Renal cortical epithelial cell (primary cell): ENCODE data around the gene GYG1. TPM values are rescaled to one million over a fixed set of nuclear protein-coding genes. Genes with fewer than 3 reads are reported as not detected.
"Not testable (repeated sequence)": the region's sequence is repeated elsewhere in the genome, so short reads cannot be mapped to it uniquely, and the experiment has no call there.

Source experiments
- DNase-seq: peaks from one replicate; pipeline ENCODE4 v3.0.0-alpha.2; 2011; ENCODE audit warnings: low read depth
- total RNA-seq: library from RNA; depleted of rRNA; stranded (reverse); fragments of >200 nt; gene quantifications from 2 replicates; pipeline ENCODE4 v1.2.3, GENCODE V29; 2014

The GYG1 gene
- total RNA-seq, 1 donor from 2014 or later, result 25.0 TPM

DNA sequence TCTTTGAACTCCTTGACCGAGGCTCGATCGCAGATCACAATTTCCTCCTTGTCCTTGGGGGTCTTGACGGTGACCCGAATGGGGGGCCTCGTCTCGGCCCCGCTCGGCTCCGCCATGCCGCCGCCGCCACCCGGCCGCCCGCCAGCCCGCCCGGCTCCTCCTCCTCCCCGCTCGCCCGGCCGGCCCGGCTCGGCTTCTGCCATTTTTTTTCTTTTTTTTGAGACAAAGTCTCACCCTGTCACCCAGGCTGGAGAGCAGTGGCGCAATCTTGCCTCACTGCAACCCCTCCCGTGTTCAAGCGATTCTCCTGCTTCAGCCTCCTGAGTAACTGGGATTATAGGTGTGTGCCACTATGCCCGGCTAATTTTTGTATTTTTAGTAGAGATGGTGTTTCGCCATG is 3.8 kb upstream of the GYG1 start:
- not testable (repeated sequence) for DNase-seq

DNA sequence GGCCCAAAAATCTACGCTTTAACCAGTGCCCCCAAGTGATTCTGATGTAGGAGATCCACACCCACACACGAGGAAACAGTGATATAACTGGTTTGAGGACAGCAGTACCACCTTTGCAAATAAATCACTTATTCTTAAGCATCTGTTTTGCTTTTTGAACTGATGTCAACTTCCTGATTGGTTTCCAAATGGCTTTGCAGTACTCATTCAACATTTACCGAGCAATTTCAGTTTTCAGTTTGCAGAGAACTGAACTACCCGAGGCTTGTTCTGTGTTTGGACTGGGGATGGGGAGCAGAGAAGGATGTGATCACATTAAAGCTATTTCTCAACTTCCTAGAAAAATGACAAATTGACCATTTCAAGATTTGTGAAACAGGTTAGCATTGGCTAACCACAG is 1.1 kb upstream of the GYG1 start:
- no peak for DNase-seq

DNA sequence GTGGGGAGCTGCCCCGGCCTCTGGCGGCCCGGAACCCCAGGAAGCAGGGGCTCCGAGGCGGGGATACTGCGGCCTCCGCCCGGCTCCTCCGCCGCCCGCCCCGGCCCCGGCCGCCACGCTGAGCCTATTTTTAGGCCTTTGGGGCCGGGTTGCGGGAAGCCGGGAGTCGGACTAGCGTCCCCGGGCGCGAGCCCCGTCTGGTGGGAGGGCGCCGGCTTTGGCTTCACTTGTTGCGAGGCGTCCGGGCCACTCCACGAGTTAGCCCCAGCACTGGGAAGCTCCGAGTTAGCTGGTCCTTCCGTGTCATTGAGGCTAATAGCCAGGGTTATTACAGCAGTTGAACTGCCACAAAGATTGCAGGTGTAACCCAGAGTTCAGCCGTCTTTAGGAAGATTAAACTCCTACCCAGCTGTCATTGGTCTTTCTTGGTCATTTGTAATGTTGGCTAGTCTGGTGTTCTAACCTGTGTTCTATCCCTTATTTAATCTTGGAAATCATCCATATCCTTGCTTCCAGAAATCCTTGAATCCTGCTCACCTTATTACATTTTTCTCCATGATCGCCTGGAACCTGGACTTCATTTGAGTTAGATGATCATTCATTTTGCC is 791 bp downstream of the GYG1 start:
- no peak for DNase-seq

- no peak for DNase-seq
Measured at GRCh38 chr3:148992635-148993255, 1.4 kb downstream of the GYG1 start.

DNA sequence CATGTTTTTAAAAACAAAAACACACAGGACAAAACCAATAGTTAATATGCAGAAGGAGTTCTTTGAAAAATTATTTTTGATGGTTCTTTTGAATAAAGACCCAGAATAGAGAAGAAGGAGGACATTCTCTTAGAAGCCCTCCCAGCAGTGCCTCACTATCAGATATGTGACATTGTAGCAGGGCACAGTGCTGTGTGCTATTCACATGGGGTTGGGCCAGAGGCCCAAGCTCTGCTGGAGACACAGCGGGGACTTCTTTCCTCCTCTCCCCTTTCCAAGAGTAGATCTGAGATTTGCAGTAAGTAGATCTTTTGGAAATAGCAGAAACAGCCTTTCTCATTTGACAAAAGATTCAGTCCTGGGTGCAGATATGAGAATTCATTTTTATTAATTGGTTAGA is 6.3 kb downstream of the GYG1 start:
- DNase-seq, result no peak

DNA sequence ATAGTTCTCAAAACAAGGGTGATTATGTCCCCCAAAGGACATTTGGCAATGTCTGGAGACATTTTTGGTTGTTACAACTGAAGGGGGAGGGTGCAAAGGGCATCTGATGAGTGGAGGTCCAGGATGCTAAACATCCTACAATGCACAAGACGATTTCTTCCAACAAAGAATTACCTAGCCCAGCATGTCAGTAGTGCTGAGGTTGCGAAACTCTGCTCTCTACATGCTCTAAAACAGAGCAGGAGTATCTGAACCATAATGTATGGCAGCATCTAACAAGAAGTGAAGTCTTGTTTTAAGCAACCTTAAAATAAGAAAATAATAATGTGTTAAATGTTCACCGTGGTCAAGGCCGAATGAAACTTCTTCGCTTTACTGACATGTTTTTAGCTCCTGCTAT is 7.0 kb downstream of the GYG1 start:
- no peak for DNase-seq

GRCh38 chr3:148998715-148999423 is 7.5 kb downstream of the GYG1 start:
- no peak for DNase-seq

DNA sequence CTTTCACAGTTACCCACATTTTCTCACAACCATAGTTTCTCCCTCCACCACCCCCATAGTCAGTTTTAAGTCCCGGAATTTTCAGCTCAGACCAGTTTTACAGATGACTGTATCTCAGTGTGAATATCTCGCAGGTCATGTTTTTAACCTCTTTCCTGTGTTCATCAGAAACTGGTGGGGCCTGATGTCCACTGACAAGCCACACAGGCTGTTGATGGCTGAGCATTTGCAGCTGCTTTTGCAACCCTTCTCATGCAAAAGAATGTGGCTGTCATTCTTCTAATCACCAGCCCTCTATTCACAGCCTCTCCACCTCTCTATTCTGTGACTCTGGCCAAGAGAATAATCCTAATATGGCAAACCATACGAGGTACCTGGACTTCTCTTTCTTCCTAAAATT is 8.5 kb downstream of the GYG1 start:
- no peak for DNase-seq

GRCh38 chr3:149000206-149000745 is 8.9 kb downstream of the GYG1 start:
- DNase-seq, result no peak

DNA sequence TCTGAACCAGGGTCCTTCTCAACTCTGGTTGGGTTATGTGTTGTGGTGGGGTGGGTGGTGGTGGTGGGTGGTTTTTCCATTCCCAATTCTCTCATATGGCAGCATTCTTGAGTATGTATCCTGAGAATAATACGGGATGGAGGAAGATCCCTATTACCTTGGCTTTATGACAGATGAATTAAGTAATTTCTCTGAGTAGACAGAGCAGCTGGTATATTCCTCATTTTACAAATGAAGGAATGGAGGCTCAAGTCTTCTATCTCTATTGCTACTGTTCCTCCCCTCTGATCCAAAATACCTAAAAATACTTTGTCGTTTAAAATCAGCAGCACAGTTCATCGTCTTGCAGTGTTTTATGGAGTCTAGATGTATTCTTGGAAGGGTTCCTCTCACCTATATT is 10.4 kb downstream of the GYG1 start:
- no peak for DNase-seq

GRCh38 chr3:149003653-149004305 is 12.4 kb downstream of the GYG1 start:
- peak; percentile 83 for DNase-seq

GRCh38 chr3:149004622-149005021 is 13.3 kb downstream of the GYG1 start:
- peak; percentile 99 for DNase-seq

DNA sequence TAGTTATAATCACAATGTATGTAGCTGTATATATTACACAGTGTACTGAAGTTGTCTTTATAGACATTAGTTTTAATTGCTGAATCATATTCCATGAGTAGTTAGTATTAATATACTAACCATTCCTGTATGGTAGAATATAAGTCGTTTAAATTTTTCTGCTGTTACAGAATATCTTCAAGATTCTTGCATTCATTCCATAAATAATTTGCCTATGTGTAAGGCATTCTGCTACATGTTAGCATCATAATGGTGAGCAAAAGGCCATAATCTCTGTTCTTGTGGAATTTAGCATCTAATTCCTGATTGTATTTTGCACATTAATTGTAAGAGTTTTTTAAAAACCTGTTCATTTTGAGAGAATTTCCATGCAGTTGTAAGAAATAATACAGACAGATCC is 14.1 kb downstream of the GYG1 start:
- DNase-seq, result no peak

DNA sequence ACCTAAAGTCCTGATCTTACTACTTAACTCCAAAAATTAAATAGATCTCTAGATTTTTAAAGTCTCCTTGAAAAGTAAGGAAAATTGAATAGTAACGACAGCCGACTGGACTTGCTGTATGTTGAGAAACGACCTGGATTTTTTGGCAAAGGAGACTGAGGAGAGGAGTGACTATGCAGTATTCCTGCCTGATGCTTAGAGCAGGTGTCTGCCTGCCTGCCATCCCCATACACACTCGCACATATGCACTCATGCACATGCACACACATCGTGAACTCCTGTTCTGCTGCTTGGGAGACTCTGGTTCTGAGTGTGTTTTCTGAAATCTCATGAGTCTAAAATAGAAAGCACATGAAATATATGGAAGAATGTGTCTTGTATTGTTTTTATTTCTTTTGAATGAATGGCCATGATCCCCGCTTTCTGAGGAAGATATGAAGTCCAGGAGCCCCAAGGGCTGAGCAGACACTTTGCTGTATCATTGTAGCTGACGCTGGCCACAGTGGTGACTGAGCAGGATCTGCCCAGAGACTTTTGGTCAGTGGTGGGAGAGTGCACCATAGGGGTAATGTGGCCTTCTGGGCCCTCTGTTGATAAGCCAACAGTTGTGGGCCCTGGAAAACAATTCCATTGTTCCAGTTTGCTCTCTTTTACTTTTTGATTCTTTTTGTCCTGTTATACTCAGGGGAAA is 16.4 kb downstream of the GYG1 start:
- no peak for DNase-seq

GRCh38 chr3:149009732-149010131 is 18.4 kb downstream of the GYG1 start:
- no peak for DNase-seq

- no peak for DNase-seq
Measured at GRCh38 chr3:149010504-149010951, 19.2 kb downstream of the GYG1 start.

- DNase-seq, result no peak
Measured at GRCh38 chr3:149010966-149011365, 19.6 kb downstream of the GYG1 start.

DNA sequence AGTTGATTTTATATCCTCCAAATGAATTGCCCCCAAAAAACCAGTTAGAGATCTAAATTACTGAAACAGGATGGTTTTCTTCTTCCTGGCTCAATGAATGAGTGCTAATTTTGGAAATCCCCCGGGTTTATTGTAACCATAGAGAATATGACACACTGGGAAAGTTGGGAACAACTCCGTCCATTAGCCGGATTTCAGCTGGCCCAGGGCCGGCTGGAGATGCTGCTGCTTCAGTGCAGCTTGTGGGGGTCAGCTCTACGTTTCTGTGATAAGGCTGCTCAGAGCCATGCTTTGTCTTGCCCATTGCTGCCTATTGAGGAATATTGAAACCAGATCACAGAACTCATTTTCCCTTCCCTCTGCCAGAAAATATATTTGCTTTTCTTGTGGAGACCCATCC is 20.3 kb downstream of the GYG1 start:
- DNase-seq, result no peak

- DNase-seq, result no peak
Measured at GRCh38 chr3:149013726-149014125, 22.4 kb downstream of the GYG1 start.

DNA sequence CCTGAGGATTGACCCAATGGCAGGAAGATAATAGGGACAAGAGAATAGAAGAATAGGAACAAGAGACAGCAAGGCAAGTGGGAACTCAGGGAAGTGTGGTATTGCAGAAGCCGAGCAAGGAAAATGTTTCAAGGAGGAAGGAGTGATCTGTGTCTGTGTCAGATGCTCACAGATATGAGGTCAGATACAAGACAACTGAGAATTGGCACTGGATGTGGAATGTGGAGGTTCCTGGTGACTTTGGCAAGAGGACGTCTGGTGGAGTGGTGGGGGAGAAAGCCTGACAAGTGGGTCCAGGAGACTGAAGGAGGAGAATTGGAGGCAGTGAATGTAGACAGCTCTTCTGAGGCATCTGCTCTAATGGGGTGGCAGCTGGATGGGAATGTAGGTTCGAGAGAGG is 24.1 kb downstream of the GYG1 start:
- no peak for DNase-seq

DNA sequence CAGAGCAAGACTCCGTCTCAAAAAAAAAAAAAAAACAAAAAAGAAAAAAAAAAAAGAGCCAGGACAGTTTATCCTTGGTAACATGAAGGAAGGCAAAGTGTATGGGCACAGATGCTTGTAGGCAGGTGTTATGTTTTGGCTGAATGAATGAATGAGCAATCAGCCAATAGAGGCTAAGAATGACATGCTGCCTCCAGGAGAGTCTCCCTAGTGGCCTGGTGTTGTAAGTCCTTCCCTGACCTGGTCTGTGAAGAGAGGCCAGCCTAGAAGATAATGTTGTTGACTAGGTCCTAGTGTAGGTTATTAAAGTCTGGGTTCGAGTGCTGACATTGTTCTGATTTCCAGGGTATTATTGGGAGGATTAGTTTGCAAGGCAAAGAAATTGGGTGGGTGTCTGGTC is 24.9 kb downstream of the GYG1 start:
- DNase-seq, result no peak
